ENCODE results near the gene TMEM126B.
"Not testable (repeated sequence)": the region's sequence is repeated elsewhere in the genome, so short reads cannot be mapped to it uniquely, and the experiment has no call there.

The TMEM126B gene

DNA sequence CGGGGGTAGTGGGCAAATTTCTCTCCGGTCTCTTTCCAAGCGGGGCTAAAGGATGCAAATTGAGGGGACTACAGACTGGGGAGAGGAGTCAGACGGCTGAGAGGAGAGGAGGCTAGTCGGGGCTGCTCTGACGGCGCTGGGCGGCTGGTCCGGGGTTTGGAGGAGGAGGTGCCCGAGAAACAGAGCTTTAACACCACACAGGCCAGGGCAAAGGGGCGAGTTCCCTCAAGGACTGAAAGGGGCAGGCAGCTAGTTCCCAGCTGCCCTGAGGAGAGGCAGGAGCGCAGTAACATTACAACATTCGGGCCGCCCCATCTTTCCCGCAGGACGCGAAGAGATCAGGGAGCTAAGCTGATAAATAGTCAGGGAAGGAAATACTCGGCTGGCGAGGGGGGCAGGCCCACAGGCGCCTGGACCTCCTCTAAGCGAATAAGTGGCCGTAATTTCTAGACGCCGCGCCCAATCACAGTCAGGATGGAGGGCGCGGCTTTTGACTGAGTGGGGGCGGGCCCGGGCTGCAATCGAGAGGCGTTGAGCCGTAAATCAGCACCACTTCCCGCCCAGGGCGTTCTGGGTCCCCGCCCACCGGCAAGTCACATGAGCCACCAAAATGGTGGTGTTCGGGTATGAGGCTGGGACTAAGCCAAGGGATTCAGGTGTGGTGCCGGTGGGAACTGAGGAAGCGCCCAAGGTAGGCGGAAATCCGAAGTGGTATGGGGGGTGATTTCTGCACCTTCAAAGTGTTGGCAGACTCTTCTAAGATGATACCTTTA lies at the start of gene TMEM126B:
Gene TMEM126B (plus strand): TSS at position 596 of the 773 bp plus-strand sequence. CDS start 15 bp downstream, at position 611.
- peak; percentile 94 to 96 for DNase-seq (ENCODE audit: low read depth in 2 of 2)

DNA sequence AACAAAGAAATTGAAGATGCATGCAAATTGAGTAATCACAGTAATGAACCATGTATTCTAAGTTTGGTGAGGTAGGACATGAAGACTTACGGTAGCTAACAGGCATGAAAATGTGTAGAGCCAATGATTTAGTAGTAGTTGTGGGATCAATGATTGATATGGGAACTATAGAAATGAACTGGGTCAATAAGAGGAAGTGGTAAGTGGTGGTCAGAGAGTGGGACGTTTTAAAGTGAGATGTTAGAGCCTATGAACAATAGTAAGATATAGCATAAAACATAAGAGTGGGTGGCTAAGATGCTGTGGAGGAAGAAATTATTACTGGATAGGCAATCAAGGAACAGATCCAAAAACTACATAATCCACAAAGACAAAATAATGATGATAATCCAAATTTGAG lies 46.3 kb upstream of the TMEM126B start:
- no peak for DNase-seq (ENCODE audit: low read depth in 2 of 2)

DNA sequence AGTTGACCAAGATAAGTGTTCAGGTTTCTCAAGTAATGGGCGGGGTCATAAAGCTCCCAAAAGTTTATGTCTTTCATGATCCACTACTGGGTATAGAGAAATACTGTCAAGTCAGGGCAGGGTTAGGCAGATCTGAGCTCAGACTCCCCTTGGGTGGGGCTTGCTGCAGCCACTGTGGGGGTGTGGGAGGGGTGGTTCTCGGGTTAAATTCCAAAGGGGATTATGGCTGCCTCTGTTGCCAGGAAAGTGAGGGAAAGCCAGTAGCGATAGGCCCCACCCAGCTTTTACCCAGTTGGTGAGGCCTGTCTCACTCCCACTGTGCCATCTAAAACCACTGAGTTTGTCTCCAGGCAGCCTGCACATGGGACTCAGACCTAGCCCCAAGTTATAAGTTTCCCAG lies 39.0 kb upstream of the TMEM126B start:
- DNase-seq (ENCODE audit: low read depth in 2 of 2), result no peak

DNA sequence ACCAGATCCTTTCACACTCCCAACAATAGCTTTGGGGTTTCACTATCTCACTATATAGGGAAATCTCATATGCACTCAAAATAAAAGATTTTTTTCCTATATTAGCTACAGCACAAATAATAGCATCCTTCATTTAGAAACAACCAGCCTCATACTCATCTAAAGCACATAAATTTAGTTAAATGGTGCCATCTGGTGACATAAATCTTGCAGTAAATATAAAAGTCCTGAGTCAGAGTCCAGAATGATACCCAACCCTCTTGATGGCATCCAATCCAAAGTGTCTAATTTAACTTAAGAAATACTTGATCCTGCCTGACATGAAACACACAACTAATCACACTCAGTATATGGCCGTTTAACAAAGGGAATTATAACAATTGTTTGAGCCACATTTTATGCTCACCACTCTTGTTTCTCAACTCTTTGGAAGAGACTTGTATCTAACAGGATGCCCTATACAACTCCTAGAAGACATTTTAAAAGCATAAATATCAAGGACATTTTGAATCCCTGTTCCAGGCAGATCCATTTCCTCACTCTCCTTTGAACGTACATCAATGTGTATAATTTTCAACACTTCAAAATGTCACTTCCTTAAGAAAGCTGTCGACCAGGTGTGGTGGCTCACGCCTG lies 37.4 kb upstream of the TMEM126B start:
- DNase-seq (ENCODE audit: low read depth in 2 of 2), result no peak

DNA sequence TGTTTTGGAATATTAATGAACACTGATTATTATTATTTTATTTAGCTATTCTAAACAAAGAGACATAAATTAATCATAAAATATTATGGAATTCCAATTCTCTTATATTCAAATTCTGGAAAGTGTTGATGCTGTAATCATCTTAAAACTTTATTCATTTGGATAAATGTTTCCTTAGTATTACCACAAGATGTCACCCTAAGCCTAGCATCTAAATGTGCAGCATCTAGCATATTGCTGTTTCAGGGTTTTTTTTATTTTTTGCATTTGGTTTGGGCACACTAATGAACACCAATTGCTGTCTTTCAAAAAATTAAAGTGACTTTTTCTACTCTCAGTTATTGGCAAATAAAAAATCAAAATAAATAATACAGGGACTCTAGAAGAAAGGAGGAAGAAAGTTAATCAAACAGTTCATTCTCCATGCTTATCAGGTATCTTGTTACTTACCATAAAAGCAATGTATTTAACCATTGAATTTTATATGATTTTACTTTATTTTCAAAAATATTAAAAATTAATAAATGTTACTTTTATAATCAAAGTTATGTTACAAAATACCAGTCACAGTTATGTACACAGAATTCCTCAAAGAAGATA lies 33.0 kb upstream of the TMEM126B start:
- no peak for DNase-seq (ENCODE audit: low read depth in 2 of 2)

DNA sequence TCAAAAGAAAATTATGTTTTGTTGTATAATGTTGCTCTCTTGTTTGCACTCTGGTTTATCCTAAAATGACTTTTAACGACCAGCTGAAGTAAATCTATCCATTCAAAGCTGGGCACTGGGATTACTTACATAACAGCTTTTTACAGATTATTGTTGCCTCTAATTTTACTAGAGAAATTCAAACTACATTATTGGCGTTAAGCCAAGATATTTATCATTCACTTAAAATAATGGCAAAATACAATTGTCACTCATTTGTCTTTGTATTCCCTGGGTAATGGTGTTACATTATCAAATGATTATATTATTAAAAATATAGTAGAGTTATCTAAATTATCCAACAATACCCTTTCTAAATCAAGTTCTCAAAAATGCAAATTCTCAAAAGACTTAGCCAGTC lies 31.5 kb upstream of the TMEM126B start:
- DNase-seq (ENCODE audit: low read depth in 2 of 2), result no peak

DNA sequence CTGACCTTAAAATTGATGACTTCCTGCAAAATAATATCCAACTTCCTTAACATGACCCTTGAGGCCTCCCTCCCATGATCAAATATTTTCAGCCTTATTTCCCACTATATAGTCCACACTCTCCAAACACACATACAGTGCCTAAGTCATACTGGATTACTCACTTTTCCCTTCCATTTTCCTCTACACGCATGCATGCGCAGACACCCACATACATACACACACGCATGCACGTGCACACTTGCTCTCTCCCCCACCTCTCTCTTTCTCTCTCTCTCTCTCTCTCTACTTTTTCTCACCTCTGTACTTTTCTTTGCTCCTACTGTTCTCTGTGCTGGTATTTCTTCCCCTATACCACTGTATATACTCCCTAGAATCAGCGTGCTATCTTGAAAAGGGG lies 29.3 kb upstream of the TMEM126B start:
- no peak for DNase-seq (ENCODE audit: low read depth in 2 of 2)

DNA sequence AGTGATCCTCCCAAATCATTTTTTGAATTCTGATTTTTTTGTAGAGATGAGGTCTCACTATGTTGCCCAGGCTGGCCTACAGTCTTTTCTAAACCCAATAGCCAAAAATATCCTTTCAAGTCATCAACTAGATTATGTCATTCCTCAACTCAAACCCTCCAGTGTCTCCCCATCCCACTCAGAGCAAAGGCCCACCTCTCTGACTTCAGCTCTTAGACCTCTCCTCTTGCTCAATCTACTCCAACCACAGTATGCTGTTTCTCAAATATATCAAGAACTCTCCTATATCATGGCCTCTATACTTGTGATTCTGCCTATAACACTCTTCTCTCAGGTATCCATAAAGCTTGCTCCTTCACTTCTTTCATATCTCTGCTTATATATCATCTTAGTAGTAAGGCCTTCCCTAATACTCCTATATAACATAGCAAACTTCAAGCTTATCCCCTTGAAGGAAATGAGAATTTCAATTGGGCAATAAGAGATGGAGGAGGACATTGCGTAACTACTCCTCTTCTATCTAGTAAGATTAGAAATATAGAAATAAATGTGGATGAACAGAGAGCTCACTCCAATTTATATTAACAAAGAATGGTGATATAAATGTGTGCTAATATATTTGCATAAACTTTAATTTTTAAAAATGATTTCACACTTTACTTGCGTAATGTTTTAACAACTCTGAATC lies 25.7 kb upstream of the TMEM126B start:
- DNase-seq (ENCODE audit: low read depth in 2 of 2), result no peak

DNA sequence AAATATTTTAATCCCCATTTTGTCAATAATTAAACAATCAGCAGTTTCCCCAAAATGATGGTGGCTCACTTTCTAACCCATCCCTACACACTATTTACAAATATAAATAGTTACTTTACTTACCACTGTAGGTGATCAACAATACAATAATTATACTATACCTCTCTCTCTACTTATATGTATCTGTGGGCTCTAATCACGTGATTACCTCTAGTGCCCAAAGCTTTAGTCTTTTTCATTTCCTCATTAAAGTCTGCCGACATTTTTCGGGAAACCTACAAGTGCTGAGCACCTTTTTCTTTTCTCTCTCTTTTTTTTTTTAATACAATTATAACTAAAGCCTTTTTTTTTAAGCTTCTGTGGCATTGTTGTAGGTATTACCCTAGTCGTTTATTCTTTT lies 25.2 kb upstream of the TMEM126B start:
- no peak for DNase-seq (ENCODE audit: low read depth in 2 of 2)

DNA sequence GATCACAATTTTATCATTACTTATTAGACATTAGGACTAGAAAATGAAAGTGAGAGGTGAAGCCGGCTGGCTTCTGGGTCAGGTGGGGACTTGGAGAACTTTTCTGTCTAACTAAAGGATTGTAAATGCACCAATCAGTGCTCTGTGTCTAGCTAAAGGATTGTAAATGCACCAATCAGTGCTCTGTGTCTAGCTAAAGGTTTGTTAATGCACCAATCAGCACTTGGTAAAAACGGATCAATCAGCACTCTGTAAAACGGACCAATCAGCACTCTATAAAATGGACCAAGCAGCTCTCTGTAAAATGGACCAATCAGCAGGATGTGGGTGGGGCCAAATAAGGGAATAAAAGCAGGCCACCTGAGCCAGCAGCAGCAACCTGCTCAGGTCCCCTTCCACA lies 22.2 kb upstream of the TMEM126B start:
- DNase-seq (ENCODE audit: low read depth in 2 of 2), result not testable (repeated sequence)

DNA sequence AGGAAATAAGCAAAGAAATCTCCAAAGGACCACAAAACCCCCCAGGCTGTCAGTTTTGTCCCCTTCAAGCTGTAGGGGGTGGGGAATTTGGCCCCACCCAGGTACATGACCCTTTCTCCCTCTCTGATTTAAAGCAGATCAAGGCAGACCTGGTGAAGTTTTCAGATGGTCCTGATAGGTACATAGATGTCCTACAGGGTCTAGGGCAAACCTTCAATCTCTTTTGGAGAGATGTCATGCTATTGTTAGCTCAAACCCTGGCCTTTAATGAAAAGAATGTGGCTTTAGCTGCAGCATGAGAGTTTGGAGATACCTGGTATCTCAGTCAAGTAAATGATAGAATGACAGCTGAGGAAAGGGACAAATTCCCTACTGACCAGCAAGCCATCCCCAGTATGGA lies 19.8 kb upstream of the TMEM126B start:
- not testable (repeated sequence) for DNase-seq (ENCODE audit: low read depth in 2 of 2)

DNA sequence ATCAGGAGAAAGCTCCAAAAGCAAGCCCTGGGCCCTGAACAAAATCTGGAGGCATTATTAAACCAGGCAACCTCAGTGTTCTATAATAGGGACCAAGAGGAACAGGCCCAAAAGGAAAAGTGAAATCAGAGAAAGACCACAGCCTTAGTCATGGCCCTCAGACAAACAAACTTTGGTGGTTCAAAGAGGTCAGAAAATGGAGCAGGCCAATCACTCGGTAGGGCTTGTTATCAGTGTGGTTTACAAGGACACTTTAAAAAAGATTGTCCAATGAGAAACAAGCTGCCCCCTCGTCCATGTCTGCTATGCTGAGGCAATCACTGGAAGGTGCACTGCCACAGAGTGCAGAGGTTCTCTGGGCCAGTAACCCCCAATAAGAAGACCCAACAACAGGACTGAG lies 19.1 kb upstream of the TMEM126B start:
- DNase-seq (ENCODE audit: low read depth in 2 of 2), result not testable (repeated sequence)

DNA sequence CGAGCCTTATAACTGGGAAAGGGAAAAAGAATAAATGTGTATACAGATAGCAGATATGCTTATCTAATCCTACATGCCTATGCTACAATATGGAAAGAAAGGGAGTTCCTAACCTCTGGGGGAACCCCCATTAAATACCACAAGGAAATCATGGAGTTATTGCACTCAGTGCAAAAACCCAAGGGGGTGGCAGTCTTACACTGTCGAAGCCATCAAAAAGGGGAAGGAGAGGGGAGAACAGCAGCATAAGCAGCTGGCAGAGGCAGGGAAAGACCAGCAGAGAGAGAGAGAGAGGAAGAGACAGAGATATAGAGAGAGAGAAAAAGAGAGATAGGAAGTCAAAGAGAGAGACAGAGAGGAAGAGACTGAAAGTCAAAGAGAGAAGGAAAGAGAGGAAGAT lies 16.8 kb upstream of the TMEM126B start:
- DNase-seq (ENCODE audit: low read depth in 2 of 2), result not testable (repeated sequence)

DNA sequence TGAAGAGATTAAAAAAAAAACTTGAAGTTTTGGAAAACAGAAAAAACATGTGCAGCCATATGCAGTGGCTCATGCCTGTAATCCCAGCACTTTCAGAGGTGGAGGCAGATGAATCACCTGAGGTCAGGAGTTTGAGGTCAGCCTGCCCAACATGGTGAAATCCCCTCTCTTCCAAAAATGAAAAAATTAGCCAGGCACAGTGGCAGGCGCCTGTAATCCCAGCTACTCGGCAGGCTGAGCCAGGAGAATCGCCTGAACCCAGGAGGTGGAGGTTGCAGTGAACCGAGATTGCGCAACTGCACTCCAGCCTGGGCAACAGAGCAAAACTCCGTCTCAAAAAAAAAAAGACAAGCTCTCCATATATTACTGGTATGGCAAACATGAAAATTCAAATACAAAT lies 8.9 kb upstream of the TMEM126B start:
- no peak for DNase-seq (ENCODE audit: low read depth in 2 of 2)

DNA sequence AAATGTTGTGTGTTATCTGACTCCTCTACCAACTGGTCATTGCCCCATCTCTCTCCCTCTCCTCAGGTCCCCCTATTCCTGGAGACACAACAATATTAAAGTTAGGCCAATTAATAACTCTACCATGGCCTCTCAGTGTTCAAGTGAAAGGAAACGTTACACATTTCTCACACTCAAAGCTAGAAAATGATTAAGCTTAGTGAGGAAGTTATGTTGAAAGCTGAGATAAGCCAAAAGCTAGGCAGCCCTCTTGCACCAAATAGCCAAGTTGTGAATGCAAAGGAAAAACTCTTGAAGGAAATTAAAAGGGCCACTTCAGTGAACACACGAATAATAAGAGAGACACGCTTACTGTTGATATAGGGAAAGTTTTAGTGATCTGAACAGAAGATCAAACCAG lies 8.1 kb upstream of the TMEM126B start:
- DNase-seq (ENCODE audit: low read depth in 2 of 2), result no peak

DNA sequence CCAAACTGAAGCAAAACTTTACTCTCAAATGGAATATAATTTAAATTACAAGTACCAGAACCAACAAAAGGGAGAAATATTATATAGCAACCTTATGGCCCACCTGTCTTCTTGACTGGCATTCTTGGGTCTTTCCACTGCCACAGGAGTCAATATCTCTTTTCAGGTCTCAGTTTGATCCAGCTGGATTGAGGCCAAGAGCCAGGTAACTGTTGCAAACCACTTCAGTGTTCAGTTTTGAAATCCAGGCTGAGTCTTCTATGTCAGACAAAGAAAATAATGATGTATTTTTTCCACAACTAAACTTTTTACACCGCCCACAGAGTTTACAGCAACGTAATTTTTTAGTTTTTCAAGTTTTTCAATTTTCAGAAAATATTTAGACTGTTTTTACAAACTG lies 1.9 kb upstream of the TMEM126B start:
- DNase-seq (ENCODE audit: low read depth in 2 of 2), result no peak

DNA sequence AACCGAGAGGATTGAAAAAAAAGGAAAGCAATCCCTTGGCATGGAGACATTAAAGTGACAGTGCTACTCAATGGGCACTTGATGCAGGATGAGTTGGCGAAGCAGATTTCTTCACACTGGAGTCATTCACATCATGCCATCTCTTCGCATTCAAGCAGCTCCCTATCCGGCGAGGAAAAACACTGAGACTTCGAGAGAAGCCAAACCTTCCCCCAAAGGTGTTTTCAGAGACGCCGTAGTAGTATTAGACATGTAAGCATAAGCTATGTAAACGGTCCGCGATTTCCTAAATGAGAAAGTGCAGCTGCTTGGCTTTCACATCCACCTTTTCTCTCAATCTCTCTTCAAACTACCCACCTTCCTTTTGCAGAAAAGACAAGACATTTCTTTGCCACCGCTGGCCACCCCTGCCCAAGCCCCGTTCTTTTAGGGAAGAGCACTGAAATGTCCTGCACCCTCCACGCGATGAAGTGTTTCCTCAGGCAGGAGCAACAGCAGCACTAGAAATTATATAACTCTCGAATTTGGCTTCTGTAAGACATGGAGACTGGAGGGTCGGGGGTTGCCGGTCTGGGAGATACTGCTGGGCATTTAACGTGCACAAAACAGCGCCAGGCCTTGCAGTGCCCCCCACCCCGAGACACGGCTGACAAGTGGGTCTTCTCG lies 928 bp upstream of the TMEM126B start, which contains the start of gene DLG2:
Gene DLG2 (minus strand): TSS at position 13 of the 666 bp plus-strand sequence.
- DNase-seq (ENCODE audit: low read depth in 2 of 2), result no peak

DNA sequence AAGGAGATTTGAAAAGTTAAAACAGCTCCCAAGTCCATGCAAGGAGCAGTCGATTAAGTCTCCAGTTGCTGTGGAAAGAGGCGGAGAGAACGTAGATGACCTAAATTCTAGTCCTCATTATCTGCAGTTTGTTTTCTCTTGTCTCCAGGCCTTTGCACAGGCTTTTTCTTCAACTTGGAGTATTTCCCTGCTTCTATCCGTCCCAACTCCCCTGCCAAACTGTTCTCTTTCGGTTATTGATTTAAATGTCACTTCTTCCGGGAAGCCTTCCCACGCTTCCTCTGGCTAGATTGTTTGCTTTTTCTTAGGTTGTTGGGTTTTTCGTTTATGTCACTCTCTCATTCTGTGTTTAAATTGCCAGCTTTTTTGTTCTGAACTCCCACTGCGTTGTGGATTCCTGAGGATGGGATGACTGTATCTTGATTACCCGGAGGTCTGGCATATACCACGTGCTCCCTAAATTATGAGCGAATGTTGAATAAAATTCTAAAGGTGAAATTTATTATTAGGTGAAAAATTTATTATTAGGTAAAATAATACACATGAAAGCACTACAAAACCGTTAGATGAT lies 463 bp downstream of the TMEM126B start:
- DNase-seq (ENCODE audit: low read depth in 2 of 2), result no peak

DNA sequence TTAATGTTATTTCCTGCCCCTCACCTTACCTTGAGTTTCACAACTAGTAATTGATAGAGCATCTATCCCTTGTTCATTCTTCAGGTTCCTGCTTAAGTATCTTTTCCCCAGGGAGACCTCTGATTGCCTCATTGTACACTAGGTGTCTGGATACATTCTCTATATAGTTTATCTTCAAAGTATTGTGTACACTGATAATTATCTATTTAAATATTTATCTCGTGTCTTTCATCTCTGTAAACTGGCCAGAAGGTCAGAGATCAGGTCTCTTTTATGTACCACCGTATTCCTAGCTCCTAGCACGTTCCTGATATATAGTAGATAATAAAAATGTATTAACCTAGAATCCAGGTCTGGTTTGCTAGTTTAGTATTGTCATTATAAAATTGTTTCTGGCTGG lies 6.4 kb downstream of the TMEM126B start:
- DNase-seq (ENCODE audit: low read depth in 2 of 2), result no peak

DNA sequence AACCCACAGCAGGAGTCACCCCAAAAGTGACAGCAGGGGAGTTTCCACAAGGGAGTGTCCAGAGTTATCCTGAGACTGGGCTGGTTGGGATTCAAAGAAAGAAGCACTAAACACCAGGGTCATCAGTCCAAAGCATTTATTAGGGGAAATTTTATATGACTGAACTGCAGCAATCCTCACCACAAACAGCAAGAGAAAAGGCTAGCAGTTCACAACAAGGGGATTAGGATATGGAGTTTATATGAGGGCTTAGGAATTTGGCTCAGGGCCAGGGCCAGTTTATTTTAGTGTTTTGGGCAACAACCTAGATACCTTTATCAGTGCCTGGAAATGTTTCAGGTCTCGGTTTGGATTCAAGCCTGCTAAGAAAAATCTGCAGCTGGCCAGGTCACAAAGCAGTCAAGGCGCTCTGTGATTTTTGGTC lies 14.8 kb downstream of the TMEM126B start:
- DNase-seq (ENCODE audit: low read depth in 2 of 2), result no peak

DNA sequence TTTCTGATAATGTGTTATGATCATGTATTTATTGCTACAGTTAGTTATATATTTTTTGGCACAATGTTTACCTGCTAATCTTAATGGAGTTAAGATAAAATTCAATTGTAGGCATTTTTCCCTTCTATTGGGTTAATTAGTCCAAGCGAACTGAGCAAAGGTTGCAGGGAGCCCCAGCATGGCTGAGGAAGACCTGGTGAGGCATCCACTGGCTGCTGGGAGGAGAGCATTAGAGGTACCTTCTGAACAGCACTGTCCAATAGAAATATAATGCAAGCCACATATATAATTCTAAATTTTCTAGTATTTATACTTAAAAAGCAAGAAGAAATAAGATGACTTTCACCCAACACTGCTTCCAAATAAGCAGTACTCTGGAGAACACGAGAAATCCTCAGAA lies 18.7 kb downstream of the TMEM126B start:
- no peak for DNase-seq (ENCODE audit: low read depth in 2 of 2)
